Measurements from ENCODE around the gene SYT12.
A peak's percentile ranks its signal among the peaks of the same experiment; 100 is the strongest.

SYT12 gene

DNA sequence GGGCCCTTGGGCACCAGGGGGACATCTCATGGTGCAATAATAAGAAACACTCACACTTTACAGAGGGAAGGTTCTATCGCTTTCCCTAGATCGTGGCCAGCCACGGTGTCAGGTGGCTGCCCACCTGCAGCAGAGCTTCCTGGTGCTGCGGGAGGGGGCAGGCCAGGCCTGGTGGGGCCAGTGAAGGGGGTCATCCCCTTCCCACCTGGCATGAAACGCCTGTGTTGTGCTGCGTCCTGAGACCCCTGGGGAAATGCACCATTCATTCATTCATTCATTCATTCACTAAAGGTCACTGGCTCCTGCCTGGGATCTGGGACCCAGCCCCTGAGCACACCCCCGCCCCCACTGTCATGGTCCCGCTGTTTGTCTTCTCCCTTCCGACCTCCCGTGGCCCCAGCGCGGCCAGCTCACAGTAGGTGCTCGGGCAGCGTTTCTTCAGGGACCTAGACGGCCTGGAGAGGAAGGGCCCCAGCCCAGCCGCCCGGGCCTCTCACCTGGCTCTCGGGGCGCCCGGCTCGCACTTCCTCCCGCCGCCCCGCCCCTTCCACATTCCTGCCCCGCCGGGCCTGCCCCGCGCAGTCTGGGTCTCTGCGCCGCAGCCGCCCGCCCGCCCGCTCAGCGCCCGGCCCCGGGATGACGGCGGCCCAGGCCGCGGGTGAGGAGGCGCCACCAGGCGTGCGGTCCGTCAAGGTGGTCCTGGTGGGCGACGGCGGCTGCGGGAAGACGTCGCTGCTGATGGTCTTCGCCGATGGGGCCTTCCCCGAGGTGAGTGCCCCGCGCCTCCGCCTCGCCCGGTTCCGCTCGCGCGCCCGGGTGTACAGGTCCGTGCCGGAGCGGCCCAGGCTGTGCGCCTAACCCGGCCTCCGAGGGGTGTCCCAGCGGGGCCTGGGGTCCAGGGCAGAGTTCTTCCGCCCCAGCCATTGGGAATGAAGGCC is 33.6 kb downstream of the SYT12 start, which contains the start of gene RHOD:
RHOD (plus strand) TSS at position 581 of the 938 bp plus-strand sequence; CDS start at position 637, 56 bp downstream.
- no peak for DNase-seq (ENCODE audit: low read depth)

DNA sequence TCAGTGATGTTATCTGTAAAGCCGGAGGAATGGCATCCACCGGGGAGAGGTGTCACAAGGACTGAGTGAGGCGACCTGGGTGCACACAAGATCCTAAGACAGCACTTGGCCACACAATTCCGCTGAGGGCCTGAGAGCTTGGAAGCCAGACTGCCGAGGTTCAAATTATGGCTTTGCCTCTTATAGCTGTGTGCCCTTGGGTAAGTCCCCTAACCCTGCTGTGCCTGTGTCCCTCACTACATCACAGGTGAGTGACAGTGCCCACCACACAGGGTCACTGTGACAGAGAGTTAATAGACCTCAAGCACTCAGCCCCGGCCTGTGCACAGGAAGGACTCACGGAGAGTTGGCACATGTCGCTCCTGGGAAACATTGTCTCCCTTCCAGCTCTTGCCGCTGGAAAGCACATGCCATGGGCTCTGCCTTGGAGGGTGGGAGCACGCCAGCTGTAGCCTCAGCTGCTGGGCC is 34.3 kb downstream of the SYT12 start:
- DNase-seq (ENCODE audit: low read depth), result no peak

DNA sequence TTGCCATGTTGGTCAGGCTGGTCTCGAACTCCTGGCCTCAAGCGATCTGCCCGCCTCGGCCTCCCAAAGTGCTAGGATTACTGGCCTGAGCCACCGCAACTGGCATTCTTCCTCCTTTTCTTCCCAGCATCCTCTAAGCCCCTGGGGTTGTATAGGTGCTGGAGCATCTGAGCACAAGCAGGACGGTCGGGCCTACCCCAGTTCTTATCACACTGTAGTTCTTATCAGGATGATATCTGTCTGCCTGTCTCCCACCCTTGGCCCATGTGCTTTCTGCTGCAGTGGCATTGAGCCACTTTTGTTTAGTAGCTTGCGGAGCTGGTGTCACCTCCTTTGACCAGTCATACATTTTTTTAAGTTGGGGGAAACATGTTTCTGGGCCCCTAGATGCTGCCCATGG is 35.6 kb downstream of the SYT12 start:
- no peak for DNase-seq (ENCODE audit: low read depth)

DNA sequence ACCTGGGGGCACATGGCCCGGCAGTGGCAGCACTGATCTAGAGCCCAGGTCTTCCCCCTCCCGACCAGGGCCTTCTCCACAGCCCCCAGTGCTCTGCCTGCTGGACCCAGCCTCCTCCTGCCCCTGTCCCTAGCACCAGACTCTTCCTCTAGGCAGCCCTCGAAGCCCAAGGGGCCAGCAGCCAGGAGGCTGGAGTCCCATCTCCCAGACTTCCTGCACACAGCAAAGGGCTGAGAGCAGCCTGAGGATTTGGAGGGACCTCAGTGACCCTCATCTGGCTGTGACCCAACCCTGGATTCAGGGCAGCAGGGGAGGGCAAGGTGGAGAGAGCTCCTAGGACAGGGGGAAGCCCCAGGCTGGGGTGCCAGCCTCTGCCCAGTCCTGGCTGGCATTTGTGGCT is 36.7 kb downstream of the SYT12 start:
- no peak for DNase-seq (ENCODE audit: low read depth)

DNA sequence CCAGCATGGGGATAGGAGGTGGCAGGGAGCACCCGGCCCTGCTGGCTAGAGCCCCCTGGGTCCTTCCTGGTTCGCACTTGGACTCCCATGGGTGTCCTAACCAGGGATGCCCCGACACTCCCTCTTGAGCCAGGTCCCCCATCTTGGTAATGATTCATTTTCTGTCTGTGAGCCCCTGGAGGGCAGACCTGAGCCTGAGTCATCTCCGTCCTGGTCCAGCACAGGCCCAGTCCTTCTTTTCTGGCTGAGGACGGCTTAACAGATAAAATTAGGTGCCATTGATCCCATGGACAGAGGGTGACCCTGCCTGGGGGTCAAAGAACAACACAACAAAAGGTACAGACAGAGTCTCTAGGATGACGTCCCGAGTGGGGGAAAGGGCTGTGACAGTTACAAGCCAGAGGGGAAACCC is 37.2 kb downstream of the SYT12 start:
- DNase-seq (ENCODE audit: low read depth), result no peak

DNA sequence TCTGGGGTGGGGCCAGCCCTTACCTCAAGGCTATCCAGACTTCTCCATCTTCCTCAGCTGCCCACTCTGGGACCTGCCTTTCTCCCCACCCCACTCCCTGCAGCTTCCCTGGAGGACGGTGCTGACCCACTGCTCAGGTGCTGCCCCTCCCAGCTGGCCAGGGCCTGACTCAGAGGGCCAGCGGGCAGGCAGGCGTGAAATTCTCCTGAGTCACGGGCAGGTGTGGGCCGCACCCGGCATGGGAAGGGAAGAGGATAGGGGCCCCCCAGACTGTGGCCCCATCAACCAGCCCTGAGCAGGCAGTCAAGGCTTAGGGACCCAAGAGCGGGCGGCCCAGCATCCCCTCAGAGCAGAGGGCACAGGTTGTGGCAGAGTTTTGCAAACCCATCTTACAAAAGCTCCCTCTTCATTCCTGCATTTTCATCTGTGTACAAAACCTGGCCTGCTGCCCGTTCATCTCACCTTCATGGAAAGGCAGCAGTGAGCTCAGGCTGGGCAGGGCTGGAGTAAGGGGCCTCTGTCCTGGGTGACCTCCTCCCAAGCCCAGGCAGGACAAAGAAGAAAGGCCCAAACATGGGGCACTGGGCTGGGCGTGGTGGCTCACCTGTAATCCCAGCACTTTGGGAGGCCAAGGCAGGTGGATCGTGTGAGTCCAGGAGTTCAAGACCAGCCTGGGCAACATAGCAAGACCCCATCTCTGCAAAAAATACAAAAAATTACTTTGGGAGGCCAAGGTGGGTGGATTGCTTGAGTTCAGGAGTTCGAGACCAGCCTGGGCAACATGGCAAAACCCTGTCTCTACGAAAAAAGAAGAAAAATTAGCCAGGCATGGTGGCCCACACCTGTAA is 39.8 kb downstream of the SYT12 start:
- DNase-seq (ENCODE audit: low read depth), result no peak

DNA sequence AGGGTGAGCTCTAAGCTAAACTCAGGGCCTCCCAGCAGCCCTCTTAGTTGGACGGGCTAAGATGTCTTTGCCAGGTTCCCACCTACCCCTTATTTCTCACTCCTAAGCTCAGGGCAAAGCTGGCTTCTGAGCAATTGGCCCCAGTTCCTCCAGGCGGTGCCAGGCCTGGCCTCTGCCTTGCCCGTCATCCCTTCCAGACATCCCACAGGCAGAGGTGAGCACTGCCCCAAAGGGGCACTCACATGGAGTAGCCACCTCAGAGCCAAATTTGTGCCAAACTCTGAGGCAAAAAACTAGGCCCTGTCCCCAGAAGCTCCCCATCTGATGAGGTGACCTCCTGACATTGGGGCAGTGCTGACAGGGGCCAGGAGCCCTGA is 43.4 kb downstream of the SYT12 start:
- DNase-seq (ENCODE audit: low read depth), result no peak

DNA sequence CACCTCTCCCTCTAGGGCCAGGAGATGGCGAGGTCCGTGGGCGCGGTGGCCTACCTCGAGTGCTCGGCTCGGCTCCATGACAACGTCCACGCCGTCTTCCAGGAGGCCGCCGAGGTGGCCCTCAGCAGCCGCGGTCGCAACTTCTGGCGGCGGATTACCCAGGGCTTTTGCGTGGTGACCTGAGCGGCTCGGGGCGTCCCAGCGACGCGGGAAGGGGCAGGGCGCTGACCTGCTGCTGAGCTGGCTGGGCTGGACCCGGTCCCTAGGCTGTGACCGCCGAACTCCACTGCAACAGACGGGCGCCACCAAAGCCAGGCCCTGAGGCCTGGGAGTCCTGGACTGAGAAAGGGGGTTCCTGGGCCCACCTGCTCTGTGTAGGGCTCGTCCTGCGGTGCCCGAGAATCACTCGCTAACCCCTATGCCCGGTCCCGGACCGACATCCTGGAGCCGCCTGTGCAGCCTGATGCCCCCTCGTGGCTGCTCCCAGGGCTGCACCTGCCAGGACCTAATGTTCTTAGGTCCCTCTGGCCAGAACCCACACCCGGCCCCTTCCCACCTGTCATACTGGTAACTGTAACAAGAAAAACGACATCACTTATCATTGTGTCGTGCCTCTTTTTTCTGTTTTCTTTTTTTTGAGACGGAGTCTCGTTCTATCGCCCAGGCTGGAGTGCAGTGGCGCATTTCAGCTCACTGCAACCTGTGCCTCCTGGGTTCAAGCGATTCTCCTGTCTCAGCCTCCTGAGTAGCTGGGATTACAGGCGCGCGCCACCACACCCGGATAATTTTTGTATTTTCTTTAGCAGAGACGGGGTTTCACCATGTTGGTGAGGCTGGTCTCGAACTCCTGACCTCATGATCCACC is 48.7 kb downstream of the SYT12 start:
- peak; percentile 57 for DNase-seq (ENCODE audit: low read depth)

DNA sequence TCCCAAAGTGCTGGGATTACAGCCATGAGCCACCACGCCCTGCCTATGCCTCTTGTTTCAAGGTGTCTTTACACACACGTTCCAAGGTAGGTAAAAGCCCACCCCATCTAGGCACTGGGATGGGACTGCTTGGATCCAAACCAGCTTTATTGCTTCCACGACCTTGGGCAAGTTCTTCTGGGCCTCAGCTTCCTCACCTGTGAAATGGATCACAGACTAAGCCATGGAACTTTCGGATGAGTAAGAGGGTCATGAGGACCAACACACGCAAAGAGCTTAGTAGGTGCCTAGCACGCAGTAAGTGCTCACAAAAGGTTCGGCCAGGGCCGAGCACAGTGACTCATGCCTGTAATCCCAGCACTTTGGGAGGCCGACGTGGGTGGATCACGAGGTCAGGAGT is 49.4 kb downstream of the SYT12 start:
- DNase-seq (ENCODE audit: low read depth), result no peak

DNA sequence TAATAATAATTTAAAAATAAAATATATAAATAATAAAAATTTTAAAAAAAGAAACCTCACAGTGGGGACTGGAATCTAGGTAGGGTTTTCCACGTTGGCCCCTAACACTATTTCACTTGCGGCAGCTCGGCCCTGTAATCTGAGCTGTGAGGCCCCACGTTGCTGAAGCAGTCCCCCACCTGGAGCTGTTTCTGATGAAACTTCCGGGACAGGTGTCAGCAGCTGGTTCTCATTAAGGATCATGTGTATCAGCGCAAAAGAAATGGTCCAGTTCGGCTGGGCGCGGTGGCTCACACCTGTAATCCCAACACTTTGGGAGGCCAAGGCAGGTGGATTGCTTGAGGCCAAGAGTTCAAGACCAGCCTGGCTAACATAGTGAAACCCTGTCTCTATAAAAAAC is 51.0 kb downstream of the SYT12 start:
- no peak for DNase-seq (ENCODE audit: low read depth)

DNA sequence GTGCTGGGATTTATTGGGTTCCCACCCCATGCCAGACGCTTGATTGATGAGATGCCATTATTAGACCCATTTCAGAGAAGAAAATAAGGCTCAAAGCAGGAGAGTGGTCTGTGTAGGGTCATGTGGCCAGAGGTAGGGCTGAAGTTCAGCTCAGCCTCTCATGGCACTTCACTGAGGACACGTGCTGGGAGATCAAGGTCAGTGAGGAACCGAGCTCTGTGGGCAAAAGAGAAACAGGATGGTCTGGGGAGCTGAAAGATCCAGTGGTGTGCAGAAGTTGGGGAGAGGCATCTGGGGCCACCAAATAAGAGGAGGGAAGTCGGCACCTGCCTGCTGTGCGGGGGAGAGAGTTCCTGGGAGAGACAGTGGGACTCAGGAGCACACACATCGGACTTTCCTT is 53.3 kb downstream of the SYT12 start:
- DNase-seq (ENCODE audit: low read depth), result no peak

DNA sequence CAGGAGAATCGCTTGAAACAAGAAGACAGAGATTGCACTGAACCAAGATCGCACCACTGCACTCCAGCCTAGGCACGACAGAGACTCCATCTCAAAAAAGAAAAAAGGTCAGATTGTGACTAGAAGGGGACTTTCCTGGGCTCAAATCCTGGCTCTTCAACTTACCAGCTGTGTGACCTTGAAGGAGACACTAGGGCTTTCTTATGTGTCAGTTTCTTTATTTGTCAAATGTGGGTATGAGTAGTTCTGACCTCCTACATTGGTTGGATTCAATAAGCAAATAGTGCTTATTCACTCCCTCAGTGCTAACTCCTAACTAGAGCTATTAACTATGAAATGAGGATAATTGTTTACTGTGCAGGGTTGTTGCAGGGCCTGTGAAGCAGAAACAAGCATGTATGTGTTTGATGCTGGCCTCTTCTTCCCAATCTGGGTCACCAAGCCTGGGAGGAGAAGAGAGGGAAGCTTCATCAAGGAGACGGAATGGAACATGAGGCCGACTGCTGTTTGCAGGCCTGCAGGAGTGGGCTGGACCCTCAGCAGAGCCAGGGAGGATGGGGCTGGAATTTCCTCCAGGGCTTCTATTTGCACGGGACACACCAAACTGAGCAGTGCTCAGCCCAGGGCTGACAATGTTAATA is 56.3 kb downstream of the SYT12 start:
- no peak for DNase-seq (ENCODE audit: low read depth)

DNA sequence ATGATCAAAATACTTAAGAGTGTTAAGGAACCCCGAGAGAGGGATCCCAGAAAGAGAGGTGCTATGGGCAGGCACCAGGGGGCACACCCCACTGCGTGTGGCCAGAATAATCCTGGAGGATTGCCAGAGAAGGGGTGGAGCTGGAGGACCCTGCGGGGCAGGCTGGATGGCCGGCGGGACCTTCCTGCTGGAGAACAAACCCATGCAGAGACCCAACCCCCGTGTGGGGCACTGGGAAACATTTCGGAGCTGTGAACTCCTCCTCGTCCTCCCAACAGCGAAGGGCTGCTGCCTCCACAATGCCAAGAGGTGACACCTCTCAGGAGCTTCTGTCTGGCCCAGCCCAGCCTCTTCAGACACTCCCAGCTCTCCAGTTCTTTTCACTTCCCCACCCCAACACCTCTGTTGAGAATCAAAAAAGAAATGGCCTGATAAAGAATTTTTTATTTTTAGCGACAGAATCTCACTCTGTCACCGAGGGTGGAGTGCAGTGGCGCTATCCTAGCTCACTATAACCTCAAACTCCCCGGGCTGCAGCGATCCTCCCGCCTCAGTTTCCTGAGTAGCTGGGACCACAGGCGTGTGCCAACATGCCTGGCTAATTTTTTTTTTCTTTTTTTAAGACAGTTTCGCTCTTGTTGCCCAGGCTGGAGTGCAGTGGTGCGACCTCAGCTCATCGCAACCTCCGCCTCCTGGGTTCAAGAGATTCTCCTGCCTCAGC is 59.3 kb downstream of the SYT12 start:
- no peak for DNase-seq (ENCODE audit: low read depth)

DNA sequence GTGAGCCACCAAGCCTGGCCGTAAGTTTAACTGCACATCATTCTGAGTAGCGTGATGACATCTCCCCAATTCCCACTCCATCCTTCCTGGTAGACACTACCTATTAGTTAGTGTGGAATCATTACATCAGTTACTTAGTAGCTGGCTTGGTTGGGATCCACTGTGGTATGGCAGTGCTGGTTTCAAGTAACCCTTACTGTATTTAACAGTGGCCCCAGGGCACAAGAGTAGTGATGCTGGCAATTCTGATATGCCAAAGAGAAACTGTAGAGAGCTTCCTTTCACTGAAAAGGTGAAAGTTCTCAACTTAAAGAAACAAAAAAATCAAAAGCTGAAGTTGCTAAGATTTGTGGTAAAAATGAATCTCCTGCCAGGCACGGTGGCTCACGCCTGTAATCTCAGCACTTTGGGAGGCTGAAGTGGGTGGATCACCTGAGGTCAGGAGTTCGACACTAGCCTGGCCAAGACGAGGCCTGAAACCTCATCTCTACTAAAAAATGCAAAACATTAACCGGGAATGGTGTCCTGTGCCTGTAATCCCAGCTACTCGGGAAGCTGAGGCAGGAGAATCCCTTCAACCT is 60.9 kb downstream of the SYT12 start:
- no peak for DNase-seq (ENCODE audit: low read depth)

DNA sequence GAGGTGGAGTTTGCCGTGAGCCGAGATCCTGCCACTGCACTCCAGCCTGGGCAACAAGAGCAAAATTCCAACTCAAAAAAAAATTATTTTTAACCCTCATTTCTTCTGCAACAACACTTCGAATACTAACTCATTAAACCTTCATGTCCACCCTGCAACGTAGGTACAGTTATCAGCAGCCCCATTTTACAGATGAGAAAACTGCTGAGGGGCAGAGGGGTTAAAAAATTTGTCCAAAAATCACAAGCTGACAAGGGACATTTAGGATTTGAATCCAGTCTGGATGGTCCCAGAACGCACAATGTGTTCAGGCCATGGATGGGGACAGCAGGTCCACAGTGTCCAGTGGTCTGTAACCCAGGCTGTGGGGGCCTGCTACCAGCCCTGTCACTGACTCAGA is 62.7 kb downstream of the SYT12 start:
- no peak for DNase-seq (ENCODE audit: low read depth)

DNA sequence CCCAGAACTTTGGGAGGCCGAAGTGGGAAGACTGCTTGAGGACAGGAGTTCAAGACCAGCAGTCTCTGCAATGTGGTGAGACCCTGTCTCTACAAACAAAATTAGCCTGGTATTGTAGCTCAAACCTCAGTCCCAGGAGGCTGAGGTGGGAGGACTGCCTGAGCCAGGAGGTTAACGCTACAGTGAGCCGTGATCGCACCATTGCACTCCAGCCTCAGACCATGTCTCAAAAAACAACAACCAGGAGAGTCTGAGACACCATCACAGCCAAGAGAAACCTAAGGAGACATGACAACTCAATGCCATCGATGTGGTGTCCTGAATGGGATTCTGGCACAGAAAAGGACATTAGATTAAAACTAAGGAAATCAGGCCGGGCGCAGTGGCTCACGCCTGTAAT is 67.8 kb downstream of the SYT12 start:
- no peak for DNase-seq (ENCODE audit: low read depth)

DNA sequence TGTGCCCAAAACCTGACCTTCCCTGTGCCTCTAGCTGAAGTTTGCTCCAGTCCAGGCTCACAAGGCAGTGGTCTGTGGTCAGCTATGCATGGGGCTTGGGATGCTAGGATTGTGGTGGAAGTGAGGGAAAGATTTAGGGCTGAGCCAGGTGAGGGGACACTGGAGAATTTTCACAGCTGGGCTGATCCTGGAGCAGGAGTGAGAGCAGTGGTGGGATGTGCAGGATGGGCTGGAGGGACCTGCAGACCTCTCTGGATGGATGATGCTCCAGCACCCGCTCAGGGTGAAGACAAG is 72.2 kb downstream of the SYT12 start:
- no peak for DNase-seq (ENCODE audit: low read depth)

DNA sequence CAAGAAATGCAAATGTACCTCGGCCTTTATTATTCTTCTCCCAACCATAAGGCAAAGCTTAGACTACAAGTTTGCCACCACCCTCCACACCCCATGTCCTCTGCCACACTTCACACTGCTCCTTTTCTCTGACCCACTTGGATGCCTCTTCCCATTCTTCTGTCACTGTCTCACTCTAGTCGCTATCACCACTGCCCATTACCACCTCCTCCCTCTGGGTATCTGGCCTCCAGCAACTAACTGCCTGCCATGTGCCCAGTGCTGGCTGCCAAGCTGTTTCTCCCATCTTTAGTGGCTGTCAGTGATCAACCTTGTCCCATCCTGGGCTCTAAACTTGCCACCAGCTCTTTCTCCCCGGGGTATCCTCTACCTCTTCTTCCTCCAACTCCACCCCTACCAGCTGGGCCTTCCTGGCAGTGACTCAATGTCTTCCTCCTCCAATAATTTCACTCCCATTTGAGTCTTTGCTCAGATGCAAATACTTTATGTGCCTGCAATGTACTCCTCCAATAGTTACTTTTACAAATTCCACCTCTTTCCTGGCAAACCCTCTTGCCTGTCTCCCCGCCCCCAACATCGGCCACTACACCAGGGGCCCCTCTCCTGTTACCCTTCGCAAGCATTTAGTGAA is 76.0 kb downstream of the SYT12 start:
- DNase-seq (ENCODE audit: low read depth), result no peak

DNA sequence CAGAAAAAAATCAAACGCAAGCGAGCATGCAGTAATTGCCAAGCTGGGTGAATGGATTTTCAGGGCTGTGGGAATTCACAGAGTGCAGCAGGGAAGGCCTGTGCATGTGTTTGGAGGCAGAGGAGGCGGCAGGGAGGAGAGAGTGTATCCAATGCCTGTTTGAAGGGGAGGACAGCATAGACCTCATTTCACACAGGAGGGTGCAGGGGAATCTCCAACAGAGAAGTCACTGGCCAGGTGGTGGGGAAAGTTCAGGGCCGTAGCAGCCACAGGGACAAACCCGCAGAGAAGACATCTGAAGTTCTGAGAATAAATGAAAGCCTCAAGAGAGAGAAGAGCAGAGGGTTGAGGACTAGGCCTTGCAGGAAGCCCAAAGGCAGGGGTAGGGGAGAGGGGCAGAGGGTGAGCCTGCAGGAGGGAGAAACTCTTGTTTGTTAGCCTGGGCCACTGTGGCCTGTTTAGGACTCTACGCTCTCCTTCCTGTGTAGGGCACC is 76.9 kb downstream of the SYT12 start:
- DNase-seq (ENCODE audit: low read depth), result no peak

All from stimulated activated CD4-positive, alpha-beta T cell treated with anti-CD3 and anti-CD28 coated beads, Interleukin-2, amount 100 ng/mL, for 4 hours (primary cell).